HG02981 (cell line): ENCODE data around the gene GEMIN7.

ENCODE experiments used
- ATAC-seq: cut with Tn5 transposase; IDR thresholded peaks from one replicate; pipeline ENCODE4 v1.9.1; 2021; ENCODE audit warnings: mild to moderate bottlenecking, moderate library complexity; ENCODE audit not compliant: unreplicated experiment

Gene GEMIN7

GRCh38 chr19:45059258-45059965, 19.6 kb upstream of the GEMIN7 start:
- ATAC-seq, result no peak

- ATAC-seq, result no peak
Observed at GRCh38 chr19:45061965-45062364, 17.1 kb upstream of the GEMIN7 start.

GRCh38 chr19:45063851-45064801, 14.9 kb upstream of the GEMIN7 start:
- no peak for ATAC-seq

- no peak for ATAC-seq
Observed at GRCh38 chr19:45066921-45067661, 12.0 kb upstream of the GEMIN7 start.

GRCh38 chr19:45068041-45068440, 11.0 kb upstream of the GEMIN7 start:
- ATAC-seq, result no peak

GRCh38 chr19:45069056-45069455, 10.0 kb upstream of the GEMIN7 start:
- no peak for ATAC-seq

GRCh38 chr19:45070214-45070613, 8.8 kb upstream of the GEMIN7 start:
- ATAC-seq, result no peak

- no peak for ATAC-seq
Observed at GRCh38 chr19:45070861-45071544, 8.1 kb upstream of the GEMIN7 start.

- no peak for ATAC-seq
Observed at GRCh38 chr19:45071545-45071938, 7.5 kb upstream of the GEMIN7 start.

- no peak for ATAC-seq
Observed at GRCh38 chr19:45071969-45072790, 6.9 kb upstream of the GEMIN7 start.

- ATAC-seq, result no peak
Observed at GRCh38 chr19:45074744-45075300, 4.2 kb upstream of the GEMIN7 start.

GRCh38 chr19:45075301-45076028, 3.6 kb upstream of the GEMIN7 start:
- ATAC-seq, result peak; percentile 48

GRCh38 chr19:45076029-45076850, 2.8 kb upstream of the GEMIN7 start, which contains the start of gene ZNF296:
TSS of gene ZNF296 (minus strand) at chr19:45076478. CDS start at chr19:45076373, 105 bp downstream.
- ATAC-seq, result peak; percentile 40

- ATAC-seq, result no peak
Observed at GRCh38 chr19:45076851-45077730, 2.0 kb upstream of the GEMIN7 start.

GRCh38 chr19:45078390-45079062, 534 bp upstream of the GEMIN7 start:
- no peak for ATAC-seq

- no peak for ATAC-seq
Observed at GRCh38 chr19:45079911-45080370, 881 bp downstream of the GEMIN7 start.
